ENCODE results near the gene LMTK2.

LMTK2 gene

GRCh38 chr7:98203261-98203963 lies 96.8 kb downstream of the LMTK2 start:
- no peak for DNase-seq (ENCODE audit: low read depth, low spot score)
- in situ Hi-C loops (cut with HindIII; ENCODE audit: low sequenced_read_pairs), result no loop called here
- no peak overlapping the region for H3K4me3 ChIP-seq (ENCODE audit: low read depth, low read length)

GRCh38 chr7:98203964-98204605 lies 97.4 kb downstream of the LMTK2 start:
- no peak for DNase-seq (ENCODE audit: low read depth, low spot score)
- in situ Hi-C loops (cut with HindIII; ENCODE audit: low sequenced_read_pairs), result no loop called here
- H3K4me3 ChIP-seq (ENCODE audit: low read depth, low read length), result no peak overlapping the region
- TF ChIP-seq CTCF (IDR thresholded peaks at IDR 0.05; ENCODE audit: low read depth, low read length), result no peak

More at GRCh38 chr7:98203261-98203963, 96.8 kb downstream of the LMTK2 start:
- no peak for TF ChIP-seq CTCF (IDR thresholded peaks at IDR 0.05; ENCODE audit: low read depth, low read length)

GRCh38 chr7:98204670-98205069 lies 98.0 kb downstream of the LMTK2 start:
- no peak for TF ChIP-seq CTCF (IDR thresholded peaks at IDR 0.05; ENCODE audit: low read depth, low read length)
- no peak for DNase-seq (ENCODE audit: low read depth, low spot score)
- in situ Hi-C loops (cut with HindIII; ENCODE audit: low sequenced_read_pairs), result no loop called here
- H3K4me3 ChIP-seq (ENCODE audit: low read depth, low read length), result no peak overlapping the region

GRCh38 chr7:98205162-98205845 lies 98.6 kb downstream of the LMTK2 start:
- in situ Hi-C loops (cut with HindIII; ENCODE audit: low sequenced_read_pairs), result no loop called here
- H3K4me3 ChIP-seq (ENCODE audit: low read depth, low read length), result no peak overlapping the region
- DNase-seq (ENCODE audit: low read depth, low spot score), result no peak
- TF ChIP-seq CTCF (IDR thresholded peaks at IDR 0.05; ENCODE audit: low read depth, low read length), result no peak

GRCh38 chr7:98206451-98207330 lies 100.0 kb downstream of the LMTK2 start:
- no peak overlapping the region for H3K4me3 ChIP-seq (ENCODE audit: low read depth, low read length)
- DNase-seq (ENCODE audit: low read depth, low spot score), result no peak
- in situ Hi-C loops (cut with HindIII; ENCODE audit: low sequenced_read_pairs), result no loop called here
- TF ChIP-seq CTCF (IDR thresholded peaks at IDR 0.05; ENCODE audit: low read depth, low read length), result no peak
